ENCODE measurements around the gene CDC42EP4. TPM values are rescaled to one million over a fixed set of nuclear protein-coding genes. Genes with fewer than 3 reads are reported as not detected.
"Not testable (repeated sequence)": the region's sequence is repeated elsewhere in the genome, so short reads cannot be mapped to it uniquely, and the experiment has no call there.

CDC42EP4 gene
- total RNA-seq, 1 donor from 2014 or later = 41.3 TPM

- intact Hi-C loops (cut with DNase I) = no loop called here
- no peak for DNase-seq (ENCODE audit: low spot score)
Observed at GRCh38 chr17:73346501-73347162, 34.8 kb upstream of the CDC42EP4 start.

GRCh38 chr17:73343739-73344454, 32.1 kb upstream of the CDC42EP4 start:
- no peak for DNase-seq (ENCODE audit: low spot score)
- intact Hi-C loops (cut with DNase I) = no loop called here

- intact Hi-C loops (cut with DNase I) = no loop called here
- DNase-seq (ENCODE audit: low spot score) = no peak
Observed at GRCh38 chr17:73343168-73343634, 31.4 kb upstream of the CDC42EP4 start.

DNA sequence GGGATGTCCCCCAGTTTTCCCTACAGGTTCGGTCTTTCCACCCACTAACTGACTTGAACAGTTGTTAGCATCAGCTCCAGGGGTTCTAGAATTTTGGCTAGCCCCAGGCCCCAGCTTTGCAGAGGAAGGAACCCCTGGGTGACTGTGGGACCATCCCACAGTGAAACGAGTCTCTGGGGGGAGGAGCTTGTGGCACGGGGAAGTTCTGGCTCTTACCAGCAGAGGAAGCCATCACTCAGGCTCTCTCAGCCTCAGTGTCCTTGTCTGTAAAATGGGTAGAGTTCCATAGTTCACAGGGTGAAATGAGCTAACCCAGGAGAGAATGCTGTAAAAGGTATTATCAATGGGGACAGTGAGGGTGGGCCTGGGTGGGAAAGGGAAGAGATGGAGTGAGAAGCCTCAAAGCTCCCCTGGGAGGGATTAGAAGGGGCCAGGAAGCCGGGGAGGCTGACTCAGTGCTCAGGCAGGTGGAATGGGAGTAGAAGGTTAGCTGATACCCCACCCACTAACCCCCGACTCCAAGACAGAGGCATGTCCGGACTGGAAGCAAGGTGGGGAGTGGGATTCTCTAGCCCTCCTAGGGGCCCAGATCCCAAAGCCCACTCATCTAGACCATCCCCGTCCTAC, 30.9 kb upstream of the CDC42EP4 start:
- no peak for DNase-seq (ENCODE audit: low spot score)
- intact Hi-C loops (cut with DNase I) = no loop called here

DNA sequence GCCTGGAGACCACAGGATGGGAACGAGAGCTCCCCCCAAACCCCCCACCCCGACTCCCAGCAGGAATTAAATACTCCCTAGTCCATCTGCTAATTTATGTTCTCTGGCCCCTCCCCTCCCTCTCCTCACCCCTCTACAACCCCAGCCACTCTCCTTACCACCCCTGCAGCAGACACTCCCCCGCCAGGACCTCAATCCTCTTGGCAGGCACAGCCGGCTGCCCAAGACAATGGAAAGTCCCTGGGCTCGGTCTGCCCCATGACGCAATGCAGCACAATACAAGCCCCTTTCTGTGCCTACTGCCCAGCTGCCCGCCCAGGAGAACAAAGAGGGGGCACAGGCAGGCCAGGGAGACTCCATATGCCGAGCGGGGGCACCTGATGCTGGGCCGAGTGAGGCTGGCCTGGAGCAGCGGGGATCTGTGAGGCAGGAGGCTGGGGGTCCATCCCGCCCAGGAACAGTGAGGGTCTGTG, 30.3 kb upstream of the CDC42EP4 start:
- DNase-seq (ENCODE audit: low spot score) = peak; percentile 84
- intact Hi-C loops (cut with DNase I) = no loop called here

GRCh38 chr17:73341350-73342049, 29.7 kb upstream of the CDC42EP4 start:
- no peak for DNase-seq (ENCODE audit: low spot score)
- intact Hi-C loops (cut with DNase I) = no loop called here

GRCh38 chr17:73340093-73340596, 28.3 kb upstream of the CDC42EP4 start:
- intact Hi-C loops (cut with DNase I) = no loop called here
- no peak for DNase-seq (ENCODE audit: low spot score)

- no peak for DNase-seq (ENCODE audit: low spot score)
- intact Hi-C loops (cut with DNase I) = no loop called here
Observed at GRCh38 chr17:73338566-73339197, 26.9 kb upstream of the CDC42EP4 start.

DNA sequence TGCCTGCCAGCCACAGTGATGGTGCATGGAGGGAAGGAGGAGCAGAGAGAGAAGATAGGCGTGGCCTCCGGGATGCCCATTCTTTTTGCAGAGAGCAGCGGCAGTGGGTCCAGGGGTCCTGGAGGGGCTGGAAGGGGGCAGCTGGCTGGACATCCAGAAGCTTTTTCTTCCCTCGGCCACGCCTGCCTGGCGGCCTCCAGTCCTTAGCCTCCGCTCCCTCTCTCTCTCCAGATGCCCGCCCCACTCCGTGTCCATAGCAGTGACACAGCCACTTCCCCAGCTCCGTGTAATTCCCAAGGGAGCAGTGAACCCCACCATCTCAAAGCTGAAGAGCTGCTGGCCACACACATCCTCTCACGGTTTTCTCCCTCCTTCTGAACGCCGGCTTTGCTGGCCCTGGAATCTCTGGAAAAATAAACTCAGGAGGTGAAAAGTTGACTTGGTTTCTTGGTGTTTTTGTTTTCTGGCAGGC, 26.3 kb upstream of the CDC42EP4 start:
- no peak for DNase-seq (ENCODE audit: low spot score)
- intact Hi-C loops (cut with DNase I) = no loop called here

DNA sequence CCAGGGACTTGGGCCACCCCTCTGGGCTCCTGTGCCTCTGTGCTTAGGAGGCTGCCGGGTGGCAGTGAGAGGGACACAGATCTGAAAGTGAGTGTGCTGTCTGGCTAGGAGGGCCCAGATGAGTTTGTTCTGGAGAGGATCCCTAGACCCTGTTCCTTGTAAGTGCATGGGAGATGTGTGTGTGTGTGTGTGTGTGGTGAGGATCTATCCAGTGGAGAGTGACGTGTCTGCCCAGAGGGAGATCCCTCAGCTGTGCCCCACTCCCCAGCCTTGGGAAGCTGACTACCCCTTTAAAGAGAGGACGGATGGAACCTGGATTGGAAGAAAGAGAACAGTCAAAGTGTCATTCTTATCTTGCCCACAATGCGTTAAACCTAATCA, 25.5 kb upstream of the CDC42EP4 start:
- intact Hi-C loops (cut with DNase I) = no loop called here

GRCh38 chr17:73336408-73337329, 24.9 kb upstream of the CDC42EP4 start:
- intact Hi-C loops (cut with DNase I) = no loop called here
- no peak for DNase-seq (ENCODE audit: low spot score)

More for the DNA sequence above, 25.5 kb upstream of the CDC42EP4 start:
- no peak for DNase-seq (ENCODE audit: low spot score)

- intact Hi-C loops (cut with DNase I) = no loop called here
Observed at GRCh38 chr17:73335591-73336407, 24.0 kb upstream of the CDC42EP4 start.

DNA sequence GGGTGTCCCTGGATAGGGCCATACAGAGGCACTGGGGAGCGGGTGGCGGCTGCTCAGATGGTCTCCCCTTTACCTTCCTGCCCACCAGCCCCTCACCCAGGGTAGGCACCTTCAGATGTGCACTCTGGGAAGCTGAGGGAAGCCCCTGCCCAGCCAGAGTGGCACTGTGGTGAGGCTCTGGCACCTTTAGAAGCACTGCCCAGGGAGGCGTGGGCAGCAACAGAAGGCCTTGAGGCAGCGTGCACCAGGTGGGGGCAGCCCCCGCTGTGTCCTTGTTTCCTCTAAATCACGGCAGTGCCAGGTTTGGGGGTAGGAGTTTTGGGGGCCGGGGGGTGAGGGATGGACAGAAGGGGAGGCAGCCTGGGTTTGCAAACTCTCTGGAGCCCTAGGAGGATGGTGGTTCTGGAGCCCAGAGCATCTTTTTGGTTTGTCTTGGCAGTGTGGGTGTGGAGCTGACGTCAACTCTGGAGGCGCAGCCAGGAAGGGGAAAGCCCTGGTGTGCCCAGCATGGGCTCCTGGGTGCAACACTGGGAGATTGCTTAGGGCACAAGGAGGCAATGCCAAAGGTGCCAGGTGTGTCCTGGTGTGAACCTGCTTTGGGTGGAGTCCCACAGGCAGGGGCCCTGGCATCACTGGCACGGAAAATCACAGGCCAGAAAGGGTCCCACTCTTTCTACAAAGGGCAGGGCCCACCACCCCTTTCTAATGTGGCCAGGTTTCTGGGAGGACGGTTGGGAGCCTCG, 23.1 kb upstream of the CDC42EP4 start:
- DNase-seq (ENCODE audit: low spot score) = no peak

More at GRCh38 chr17:73335591-73336407, 24.0 kb upstream of the CDC42EP4 start:
- DNase-seq (ENCODE audit: low spot score) = no peak

GRCh38 chr17:73333445-73333844, 21.6 kb upstream of the CDC42EP4 start:
- intact Hi-C loops (cut with DNase I); DNase-seq (ENCODE audit: low spot score): not testable (repeated sequence)

More for the DNA sequence above, 23.1 kb upstream of the CDC42EP4 start:
- intact Hi-C loops (cut with DNase I) = no loop called here

DNA sequence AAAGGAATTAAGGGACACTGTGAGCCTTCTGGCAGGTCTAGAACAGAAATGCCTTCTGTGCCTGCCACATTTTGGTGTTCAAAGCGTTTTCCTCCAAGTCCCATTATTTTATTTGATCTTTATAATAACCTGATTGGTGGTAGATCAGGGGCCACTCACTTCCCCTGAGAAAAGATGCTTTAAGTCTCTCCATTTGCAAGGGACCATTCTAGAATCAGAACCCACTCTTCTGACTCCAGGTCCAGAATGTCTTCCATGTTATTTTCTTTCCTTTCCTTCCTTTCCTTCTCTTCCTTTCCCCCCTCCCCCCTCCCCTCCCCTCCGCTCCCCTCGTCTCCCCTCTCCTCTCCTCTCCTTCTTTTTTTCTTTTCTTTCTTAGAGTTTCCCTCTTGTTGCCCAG, 19.3 kb upstream of the CDC42EP4 start:
- intact Hi-C loops (cut with DNase I) = no loop called here
- DNase-seq (ENCODE audit: low spot score) = no peak

- intact Hi-C loops (cut with DNase I) = no loop called here
- no peak for DNase-seq (ENCODE audit: low spot score)
Observed at GRCh38 chr17:73327676-73328075, 15.9 kb upstream of the CDC42EP4 start.

- DNase-seq (ENCODE audit: low spot score) = no peak
- intact Hi-C loops (cut with DNase I) = no loop called here
Observed at GRCh38 chr17:73325527-73325842, 13.7 kb upstream of the CDC42EP4 start.
